NCI-H345 (cell line): Measurements from ENCODE around the gene CRLF1.

ENCODE experiments used
- DNase-seq: peaks from one replicate; lab custom pipeline; 2025; lab: John Stamatoyannopoulos, UW

Gene CRLF1

GRCh38 chr19:18636183-18636968 lies 29.8 kb upstream of the CRLF1 start:
- DNase-seq, result peak; percentile 92

GRCh38 chr19:18635831-18636182 lies 29.2 kb upstream of the CRLF1 start:
- no peak for DNase-seq

GRCh38 chr19:18634612-18635297 lies 28.2 kb upstream of the CRLF1 start:
- no peak for DNase-seq

- peak; percentile 11 for DNase-seq
Measured at GRCh38 chr19:18633321-18633720, 26.7 kb upstream of the CRLF1 start.

- DNase-seq, result no peak
Measured at GRCh38 chr19:18629166-18630088, 22.8 kb upstream of the CRLF1 start.

- DNase-seq, result no peak
Measured at GRCh38 chr19:18626906-18627305, 20.3 kb upstream of the CRLF1 start.

GRCh38 chr19:18620902-18621301 lies 14.3 kb upstream of the CRLF1 start:
- no peak for DNase-seq

- DNase-seq, result no peak
Measured at GRCh38 chr19:18620311-18620710, 13.7 kb upstream of the CRLF1 start.

GRCh38 chr19:18618236-18618635 lies 11.6 kb upstream of the CRLF1 start:
- no peak for DNase-seq

- no peak for DNase-seq
Measured at GRCh38 chr19:18617562-18617961, 11.0 kb upstream of the CRLF1 start.

- no peak for DNase-seq
Measured at GRCh38 chr19:18616023-18616422, 9.4 kb upstream of the CRLF1 start.

GRCh38 chr19:18613589-18614234 lies 7.1 kb upstream of the CRLF1 start:
- DNase-seq, result no peak

- no peak for DNase-seq
Measured at GRCh38 chr19:18612772-18613588, 6.4 kb upstream of the CRLF1 start, which contains the start of gene TMEM59L. Gene TMEM59L, plus strand, starts transcription at chr19:18612870. Its CDS starts 89 bp downstream, at chr19:18612959.

- no peak for DNase-seq
Measured at GRCh38 chr19:18612051-18612771, 5.6 kb upstream of the CRLF1 start.

- DNase-seq, result no peak
Measured at GRCh38 chr19:18611327-18612050, 4.9 kb upstream of the CRLF1 start.

GRCh38 chr19:18610556-18611326 lies 4.1 kb upstream of the CRLF1 start:
- DNase-seq, result no peak

GRCh38 chr19:18610245-18610555 lies 3.6 kb upstream of the CRLF1 start:
- no peak for DNase-seq

GRCh38 chr19:18609717-18610051 lies 3.1 kb upstream of the CRLF1 start:
- no peak for DNase-seq
